Skeletal muscle tissue (tissue), 4 donors: ENCODE measurements around the gene ACOT13. TPM values are rescaled to one million over a fixed set of nuclear protein-coding genes. Genes with fewer than 3 reads are reported as not detected.
"Not testable (repeated sequence)": the region's sequence is repeated elsewhere in the genome, so short reads cannot be mapped to it uniquely, and the experiment has no call there.

Experiments used
- H3K27ac ChIP-seq: one replicate; pipeline ENCODE4 v1.7.0; 2013; ENCODE audit warnings: mild to moderate bottlenecking, low read depth, low read length, inconsistent platforms
- H3K27me3 ChIP-seq, 3 donors: one replicate each; pipeline ENCODE4 v1.7.0; 2013; ENCODE audit warnings: low read length in 3 of 3; ENCODE audit not compliant: control insufficient read depth in 3 of 3, insufficient read depth in 3 of 3
- H3K36me3 ChIP-seq, 3 donors: one replicate each; pipeline ENCODE4 v1.7.0; 2013; ENCODE audit warnings: low read length in 3 of 3; ENCODE audit not compliant: control insufficient read depth in 3 of 3, insufficient read depth in 3 of 3
- H3K4me1 ChIP-seq, 3 donors: one replicate each; pipeline ENCODE4 v1.7.0; 2013; ENCODE audit warnings: low read length in 3 of 3, mild to moderate bottlenecking in 3 of 3; ENCODE audit not compliant: control insufficient read depth in 3 of 3, insufficient read depth in 3 of 3
- H3K4me3 ChIP-seq, 3 donors: one replicate each; pipeline ENCODE4 v1.7.0; 2013; ENCODE audit warnings: low read length in 3 of 3
- H3K9ac ChIP-seq, 3 donors: one replicate each; pipeline ENCODE4 v1.7.0; 2013; ENCODE audit warnings: low read length in 3 of 3, mild to moderate bottlenecking in 3 of 3, moderate library complexity in 2 of 3, low read depth in 1 of 3
- H3K9me3 ChIP-seq, 3 donors: one replicate each; pipeline ENCODE4 v1.7.0; 2013; ENCODE audit warnings: low read length in 3 of 3; ENCODE audit not compliant: control insufficient read depth in 3 of 3
- total RNA-seq: library from RNA; depleted of rRNA; stranded (reverse); fragments of >200 nt; gene quantifications from one replicate; pipeline ENCODE4 v1.2.3, GENCODE V29; 2014
- donor health status: Osteomylitis.

Gene ACOT13
- total RNA-seq, 1 donor from 2014 or later, result 4.7 TPM

- H3K27ac ChIP-seq, result no peak overlapping the region
- no peak overlapping the region for H3K4me3 ChIP-seq
- H3K27me3 ChIP-seq, result no peaks in the 10 kb centered on the region
- no peaks in the 10 kb centered on the region for H3K4me1 ChIP-seq
- H3K9me3 ChIP-seq, result no peaks in the 10 kb centered on the region
- no peak overlapping the region for H3K9ac ChIP-seq
- peaks cover 30 to 58% (median 54%) of the 10 kb centered on the region in 3 donors for H3K36me3 ChIP-seq
Measured at GRCh38 chr6:24702720-24703282, 35.9 kb downstream of the ACOT13 start.

GRCh38 chr6:24704468-24704867 is 37.6 kb downstream of the ACOT13 start:
- H3K27ac ChIP-seq, result no peak overlapping the region

GRCh38 chr6:24708612-24709011 is 41.7 kb downstream of the ACOT13 start:
- H3K4me1 ChIP-seq, result peaks cover 0 to 4% (median 0%) of the 10 kb centered on the region in 3 donors
- H3K27me3 ChIP-seq, result no peaks in the 10 kb centered on the region
- H3K27ac ChIP-seq, result no peak overlapping the region
- no peak overlapping the region for H3K4me3 ChIP-seq
- peaks cover 39 to 84% (median 79%) of the 10 kb centered on the region in 3 donors for H3K36me3 ChIP-seq
- no peak overlapping the region for H3K9ac ChIP-seq
- no peaks in the 10 kb centered on the region for H3K9me3 ChIP-seq

More at GRCh38 chr6:24704468-24704867, 37.6 kb downstream of the ACOT13 start:
- Histone ChIP-seq H3K9ac (no peak overlapping the region), H3K36me3 (peaks cover 42 to 69% (median 58%) of the 10 kb centered on the region in 3 donors), H3K27me3 (no peaks in the 10 kb centered on the region), H3K4me1 (no peaks in the 10 kb centered on the region), H3K4me3 (no peak overlapping the region), H3K9me3 (no peaks in the 10 kb centered on the region)

- Histone ChIP-seq H3K4me1 (peaks cover 0 to 8% (median 3%) of the 10 kb centered on the region in 3 donors), H3K27me3 (no peaks in the 10 kb centered on the region), H3K36me3 (peaks cover 42 to 83% (median 78%) of the 10 kb centered on the region in 3 donors), H3K27ac (no peak overlapping the region), H3K9me3 (no peaks in the 10 kb centered on the region), H3K4me3 (no peak overlapping the region), H3K9ac (no peak overlapping the region)
Measured at GRCh38 chr6:24709014-24709711, 42.3 kb downstream of the ACOT13 start.

GRCh38 chr6:24710519-24711303 is 43.8 kb downstream of the ACOT13 start:
- Histone ChIP-seq H3K36me3 (peaks cover 39 to 78% (median 77%) of the 10 kb centered on the region in 3 donors), H3K4me3 (no peak overlapping the region), H3K27ac (no peak overlapping the region), H3K27me3 (no peaks in the 10 kb centered on the region), H3K9me3 (no peaks in the 10 kb centered on the region), H3K9ac (no peak overlapping the region), H3K4me1 (peaks cover 3 to 19% (median 9%) of the 10 kb centered on the region in 3 donors)

GRCh38 chr6:24716602-24717148 is 49.8 kb downstream of the ACOT13 start:
- Histone ChIP-seq H3K9ac (peak overlapping the region in 1 of 3 donors; percentile 100), H3K4me1 (peaks cover 21 to 46% (median 22%) of the 10 kb centered on the region in 3 donors), H3K36me3 (peaks cover 15 to 38% (median 35%) of the 10 kb centered on the region in 3 donors), H3K4me3 (peak overlapping the region in 2 of 3 donors; percentile 17 to 38)
- H3K9me3 ChIP-seq, H3K27ac ChIP-seq, H3K27me3 ChIP-seq: not testable (repeated sequence)

- H3K27ac ChIP-seq, result peak overlapping the region; percentile 100
- peaks cover 12 to 23% (median 20%) of the 10 kb centered on the region in 3 donors for H3K36me3 ChIP-seq
- H3K4me3 ChIP-seq, result peak overlapping the region; percentile 83 to 97 (median 91)
- H3K9me3 ChIP-seq, result no peaks in the 10 kb centered on the region
- H3K9ac ChIP-seq, result peak overlapping the region; percentile 99 to 100 (median 100)
- H3K4me1 ChIP-seq, result peaks cover 22 to 43% (median 26%) of the 10 kb centered on the region in 3 donors
- H3K27me3 ChIP-seq, result no peaks in the 10 kb centered on the region
Measured at GRCh38 chr6:24718449-24719124, 51.7 kb downstream of the ACOT13 start.

- Histone ChIP-seq H3K9me3 (no peaks in the 10 kb centered on the region), H3K36me3 (peaks cover 9 to 18% (median 14%) of the 10 kb centered on the region in 3 donors), H3K4me1 (peaks cover 22 to 36% (median 23%) of the 10 kb centered on the region in 3 donors), H3K27me3 (no peaks in the 10 kb centered on the region), H3K27ac (peak within 1 kb of the TSS; percentile 100), H3K9ac (peak within 1 kb of the TSS; percentile 99 to 100 (median 100)), H3K4me3 (peak within 1 kb of the TSS; percentile 83 to 97 (median 91))
Measured at GRCh38 chr6:24719125-24719971, 52.5 kb downstream of the ACOT13 start, which contains the start of gene C6orf62. C6orf62 (minus strand) TSS chr6:24719154; CDS start chr6:24718668, 486 bp downstream.
